Hepatocyte (in vitro differentiated cells): ENCODE measurements around the gene MRPS15.

Source experiments
- EZH2 ChIP-seq: fragments of 200-600 bp; sonication (generic); IDR thresholded peaks from 2 replicates; pipeline ENCODE4 v1.6.1; 2016; ENCODE audit warnings: antibody characterized with exemption, mild to moderate bottlenecking, borderline replicate concordance
- EZH2phosphoT487 ChIP-seq: fragments of 200-600 bp; sonication (generic); IDR thresholded peaks from one replicate; pipeline ENCODE4 v1.6.1; 2018; ENCODE audit warnings: antibody characterized with exemption, mild to moderate bottlenecking, low read depth, moderate library complexity; ENCODE audit not compliant: unreplicated experiment, severe bottlenecking
- TF ChIP-seq, protein P1 (sequence below): fragments of 200-600 bp; sonication (generic); IDR thresholded peaks from 2 replicates; pipeline ENCODE4 v1.5.1; 2016; ENCODE audit warnings: antibody characterized with exemption, mild to moderate bottlenecking; ENCODE audit not compliant: poor library complexity

DNA sequence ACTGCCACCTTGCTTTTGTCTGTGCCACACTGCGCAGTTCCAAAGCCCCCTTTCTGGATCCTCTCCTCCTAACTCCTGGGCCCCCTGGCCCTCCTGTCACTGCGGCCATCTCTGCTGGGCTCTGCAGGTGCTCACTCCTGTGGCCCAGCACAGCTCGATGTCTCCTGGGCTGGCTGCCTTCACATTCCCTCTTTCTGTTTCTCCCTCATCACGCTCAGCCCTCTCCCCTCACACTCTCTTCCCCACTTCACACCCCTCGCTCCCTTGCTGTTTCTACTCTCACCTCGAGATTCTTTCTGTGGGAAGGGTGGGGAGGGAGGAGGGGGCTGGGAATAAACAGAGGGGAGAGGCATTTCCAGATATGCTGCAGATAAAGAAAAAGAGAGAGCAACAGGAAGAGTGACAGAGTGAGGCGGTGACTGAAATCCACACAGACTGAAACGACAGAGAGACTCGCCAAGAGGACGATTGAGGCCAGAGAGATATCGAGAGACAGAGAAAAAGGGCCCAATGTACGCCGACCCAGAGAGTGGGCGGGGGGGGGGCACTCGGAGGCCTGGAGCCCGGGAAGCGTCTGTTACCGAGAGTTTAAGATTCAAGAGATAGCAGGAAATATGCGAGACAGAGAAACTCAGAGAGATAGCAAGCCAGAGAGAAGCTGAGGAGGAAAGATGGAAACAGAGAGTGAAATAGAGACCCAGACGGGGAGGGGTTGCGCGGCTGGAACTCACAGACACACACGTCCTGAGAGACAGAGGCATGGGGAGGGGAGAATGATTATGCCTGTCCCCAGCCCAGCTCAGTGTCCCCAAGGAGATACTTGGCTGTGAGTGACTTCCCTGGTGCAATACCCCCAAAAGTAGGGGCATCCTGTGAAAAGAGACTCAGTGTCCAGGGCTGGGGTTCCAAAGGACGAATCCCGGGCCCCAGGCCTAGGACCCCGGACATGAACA, 17.9 kb upstream of the MRPS15 start:
- TF ChIP-seq, protein P1, sequence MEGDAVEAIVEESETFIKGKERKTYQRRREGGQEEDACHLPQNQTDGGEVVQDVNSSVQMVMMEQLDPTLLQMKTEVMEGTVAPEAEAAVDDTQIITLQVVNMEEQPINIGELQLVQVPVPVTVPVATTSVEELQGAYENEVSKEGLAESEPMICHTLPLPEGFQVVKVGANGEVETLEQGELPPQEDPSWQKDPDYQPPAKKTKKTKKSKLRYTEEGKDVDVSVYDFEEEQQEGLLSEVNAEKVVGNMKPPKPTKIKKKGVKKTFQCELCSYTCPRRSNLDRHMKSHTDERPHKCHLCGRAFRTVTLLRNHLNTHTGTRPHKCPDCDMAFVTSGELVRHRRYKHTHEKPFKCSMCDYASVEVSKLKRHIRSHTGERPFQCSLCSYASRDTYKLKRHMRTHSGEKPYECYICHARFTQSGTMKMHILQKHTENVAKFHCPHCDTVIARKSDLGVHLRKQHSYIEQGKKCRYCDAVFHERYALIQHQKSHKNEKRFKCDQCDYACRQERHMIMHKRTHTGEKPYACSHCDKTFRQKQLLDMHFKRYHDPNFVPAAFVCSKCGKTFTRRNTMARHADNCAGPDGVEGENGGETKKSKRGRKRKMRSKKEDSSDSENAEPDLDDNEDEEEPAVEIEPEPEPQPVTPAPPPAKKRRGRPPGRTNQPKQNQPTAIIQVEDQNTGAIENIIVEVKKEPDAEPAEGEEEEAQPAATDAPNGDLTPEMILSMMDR = no peak
- TF ChIP-seq EZH2 (no peak), EZH2phosphoT487 (no peak)
